A673 (cell line): ENCODE data around the gene CLCF1. TPM values are rescaled to one million over a fixed set of nuclear protein-coding genes. Genes with fewer than 3 reads are reported as not detected.

Source experiments
- BruUV-seq: library from RNA; stranded (reverse); fragments of 400-500 nt; replicated peaks from 2 replicates; lab custom pipeline; 2021; lab: Mats Ljungman, UMichigan
- CTCF ChIA-PET: fragments of 300-600 bp; sonication (Branson Sonifier 250); formaldehyde crosslinking; loops from one replicate; lab custom pipeline; 2022; ENCODE audit warnings: antibody characterized with exemption; lab: Charles Lee
- POLR2A ChIA-PET: fragments of 300-600 bp; sonication (Branson Sonifier 250); formaldehyde crosslinking; loops from one replicate; lab custom pipeline; 2022; ENCODE audit warnings: antibody characterized with exemption; ENCODE audit not compliant: low non-redundant PET; lab: Charles Lee
- DNase-seq: peaks from one replicate; pipeline ENCODE4 v3.0.0-alpha.2; 2015; ENCODE audit warnings: low spot score
- H3K27ac ChIP-seq: fragments of 200-600 bp; sonication (generic); 2 replicates; pipeline ENCODE4 v1.5.1; 2016; ENCODE audit warnings: mixed run types, low read depth, mild to moderate bottlenecking, mixed read lengths, antibody characterized with exemption, low read length; ENCODE audit not compliant: poor library complexity, severe bottlenecking
- H3K27me3 ChIP-seq: fragments of 200-600 bp; sonication (generic); replicated peaks from 2 replicates; pipeline ENCODE4 v1.6.1; 2017; ENCODE audit warnings: mixed run types, low read depth, mild to moderate bottlenecking, mixed read lengths, antibody characterized with exemption, low read length; ENCODE audit not compliant: insufficient read depth, poor library complexity
- H3K36me3 ChIP-seq: fragments of 200-600 bp; sonication (generic); 2 replicates; pipeline ENCODE4 v1.6.1; 2016; ENCODE audit warnings: mixed run types, mild to moderate bottlenecking, mixed read lengths, antibody characterized with exemption, low read length; ENCODE audit not compliant: insufficient read depth, poor library complexity, severe bottlenecking
- H3K4me1 ChIP-seq: fragments of 200-600 bp; sonication (generic); 2 replicates; pipeline ENCODE4 v1.6.1; 2017; ENCODE audit warnings: mixed run types, mild to moderate bottlenecking, mixed read lengths, antibody characterized with exemption, low read length; ENCODE audit not compliant: insufficient read depth, poor library complexity, severe bottlenecking
- H3K4me3 ChIP-seq: fragments of 200-600 bp; sonication (generic); 2 replicates; pipeline ENCODE4 v1.5.1; 2016; ENCODE audit warnings: low read depth, mixed run types, mild to moderate bottlenecking, mixed read lengths, low read length; ENCODE audit not compliant: poor library complexity, severe bottlenecking
- H3K9me3 ChIP-seq: fragments of 200-600 bp; sonication (generic); 2 replicates; pipeline ENCODE4 v1.6.1; 2016; ENCODE audit warnings: mixed run types, low read depth, mild to moderate bottlenecking, mixed read lengths, antibody characterized with exemption, low read length; ENCODE audit not compliant: poor library complexity, severe bottlenecking
- EZH2 ChIP-seq: fragments of 200-600 bp; sonication (generic); IDR thresholded peaks from 2 replicates; pipeline ENCODE4 v1.6.1; 2017; ENCODE audit warnings: borderline replicate concordance, low read depth, mild to moderate bottlenecking, mixed read lengths, antibody characterized with exemption, low read length; ENCODE audit not compliant: poor library complexity, severe bottlenecking
- intact Hi-C: fragments of 100-400 bp; cut with micrococcal nuclease; formaldehyde crosslinking; loops from one replicate; pipeline ENCODE4 v1.10.0; 2022; ENCODE audit not compliant: unreplicated experiment
- total RNA-seq: library from RNA; stranded (reverse); gene quantifications from 2 replicates; pipeline ENCODE4 v1.2.3, GENCODE V29; 2021
- TF ChIP-seq, protein P1 (sequence below): fragments of 300-800, 200-600 bp; sonication (generic); conservative IDR thresholded peaks from 2 replicates; pipeline ENCODE4 v1.5.1; 2017; ENCODE audit warnings: low read depth, mild to moderate bottlenecking, antibody characterized with exemption, low read length, moderate library complexity, mixed read lengths

Gene CLCF1
- total RNA-seq, 1 experiment from 2014 or later = 0.69 TPM

GRCh38 chr11:67349036-67349435 lies 24.4 kb downstream of the CLCF1 start:
- Histone ChIP-seq H3K9me3 (no peaks in the 10 kb centered on the region), H3K4me3 (no peak overlapping the region), H3K4me1 (peaks cover 12% of the 10 kb centered on the region), H3K27me3 (no peaks in the 10 kb centered on the region), H3K27ac (no peak overlapping the region), H3K36me3 (no peaks in the 10 kb centered on the region)
- intact Hi-C loops = no loop called here
- DNase-seq = no peak
- TF ChIP-seq, protein P1, sequence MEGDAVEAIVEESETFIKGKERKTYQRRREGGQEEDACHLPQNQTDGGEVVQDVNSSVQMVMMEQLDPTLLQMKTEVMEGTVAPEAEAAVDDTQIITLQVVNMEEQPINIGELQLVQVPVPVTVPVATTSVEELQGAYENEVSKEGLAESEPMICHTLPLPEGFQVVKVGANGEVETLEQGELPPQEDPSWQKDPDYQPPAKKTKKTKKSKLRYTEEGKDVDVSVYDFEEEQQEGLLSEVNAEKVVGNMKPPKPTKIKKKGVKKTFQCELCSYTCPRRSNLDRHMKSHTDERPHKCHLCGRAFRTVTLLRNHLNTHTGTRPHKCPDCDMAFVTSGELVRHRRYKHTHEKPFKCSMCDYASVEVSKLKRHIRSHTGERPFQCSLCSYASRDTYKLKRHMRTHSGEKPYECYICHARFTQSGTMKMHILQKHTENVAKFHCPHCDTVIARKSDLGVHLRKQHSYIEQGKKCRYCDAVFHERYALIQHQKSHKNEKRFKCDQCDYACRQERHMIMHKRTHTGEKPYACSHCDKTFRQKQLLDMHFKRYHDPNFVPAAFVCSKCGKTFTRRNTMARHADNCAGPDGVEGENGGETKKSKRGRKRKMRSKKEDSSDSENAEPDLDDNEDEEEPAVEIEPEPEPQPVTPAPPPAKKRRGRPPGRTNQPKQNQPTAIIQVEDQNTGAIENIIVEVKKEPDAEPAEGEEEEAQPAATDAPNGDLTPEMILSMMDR = no peak
- no peak for TF ChIP-seq EZH2
- POLR2A ChIA-PET = no interaction called here
- no TSS peak for BruUV-seq
- CTCF ChIA-PET = interaction anchor here (0.6 to 1.1 kb wide), 4 partner anchors 22 to 43 kb away, joined by 3 to 7 read pairs (median 4); partner anchors contain the start of gene RAD9A

GRCh38 chr11:67347964-67348749 lies 25.2 kb downstream of the CLCF1 start:
- Histone ChIP-seq H3K36me3 (no peaks in the 10 kb centered on the region), H3K4me3 (no peak overlapping the region), H3K9me3 (no peaks in the 10 kb centered on the region), H3K4me1 (peaks cover 9% of the 10 kb centered on the region), H3K27ac (no peak overlapping the region), H3K27me3 (no peaks in the 10 kb centered on the region)
- intact Hi-C loops = no loop called here
- ChIA-PET POLR2A (no interaction called here), CTCF (interaction anchor here (0.6 kb wide), 1 partner anchor 28 kb away, joined by 7 read pairs; no protein-coding TSS in a partner anchor)
- BruUV-seq = no TSS peak
- no peak for TF ChIP-seq EZH2
- TF ChIP-seq, protein P1 = no peak
- no peak for DNase-seq

DNA sequence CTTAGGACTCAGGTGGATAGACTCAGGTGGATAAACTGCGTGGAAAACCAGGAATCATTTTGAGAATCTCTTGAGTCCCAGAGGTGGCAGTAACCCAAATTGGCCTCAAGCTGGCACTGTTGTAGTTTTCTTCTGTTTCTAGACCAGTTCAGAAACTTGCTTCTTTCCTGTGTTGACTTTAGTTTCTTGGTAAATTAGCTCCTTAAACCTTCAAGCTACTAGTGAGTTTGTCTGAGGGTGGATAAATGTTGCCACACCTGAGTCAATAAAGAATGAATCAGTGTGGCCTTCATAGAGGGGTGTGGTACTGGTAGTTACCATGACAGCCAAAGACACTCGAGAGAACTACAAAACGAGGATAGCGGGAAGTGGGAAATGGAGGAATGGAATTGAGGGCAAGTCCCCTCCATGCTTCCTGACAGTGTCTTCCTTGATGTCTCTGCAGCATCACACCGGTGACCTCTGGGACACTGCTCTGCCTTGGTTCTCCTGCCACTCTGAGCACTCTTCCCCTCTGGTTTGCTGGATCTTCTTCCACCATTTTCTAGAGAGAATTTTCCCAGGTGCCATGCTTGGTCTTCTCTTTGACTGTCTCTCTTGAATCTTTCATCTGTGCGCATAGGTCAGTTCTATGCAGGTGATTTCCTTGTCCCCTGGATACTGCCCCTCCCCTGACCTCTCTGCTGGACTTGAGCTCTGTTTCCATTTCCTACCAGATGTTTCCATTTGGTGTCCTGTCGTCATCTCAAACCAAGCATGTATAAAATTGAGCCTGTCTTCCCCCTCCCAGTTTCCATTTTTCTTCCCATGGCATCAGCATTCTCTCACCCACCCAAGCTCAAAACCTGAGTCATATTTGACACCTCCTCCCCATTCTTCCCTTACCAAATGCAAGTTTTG lies 27.2 kb downstream of the CLCF1 start:
- DNase-seq = peak; percentile 60
- TF ChIP-seq EZH2 = no peak
- TF ChIP-seq, protein P1 = peak; percentile 84
- Histone ChIP-seq H3K9me3 (no peaks in the 10 kb centered on the region), H3K27ac (no peak overlapping the region), H3K27me3 (no peaks in the 10 kb centered on the region), H3K4me1 (no peaks in the 10 kb centered on the region), H3K36me3 (no peaks in the 10 kb centered on the region), H3K4me3 (no peak overlapping the region)
- POLR2A ChIA-PET = interaction anchor here (0.6 to 0.9 kb wide), 2 partner anchors 29 to 145 kb away, joined by 3 to 4 read pairs; no protein-coding TSS in a partner anchor
- intact Hi-C loops = no loop called here
- no TSS peak for BruUV-seq
- CTCF ChIA-PET = interaction anchor here (0.5 to 1.9 kb wide), 7 partner anchors 10 to 99 kb away, joined by 3 to 5 read pairs (median 4); partner anchors contain the start of gene CLCF1
